Diencephalon (tissue), 1 donor: Measurements from ENCODE around the gene CHD8. TPM values are rescaled to one million over a fixed set of nuclear protein-coding genes. Genes with fewer than 3 reads are reported as not detected.

Experiments
- small RNA-seq: library from RNA; depleted of rRNA; stranded (forward); fragments of <200 nt; gene quantifications from one replicate; pipeline ENCODE3, GENCODE V24; 2014
- total RNA-seq: library from RNA; depleted of rRNA; stranded (reverse); fragments of >200 nt; gene quantifications from one replicate; pipeline ENCODE4 v1.2.3, GENCODE V29; 2014

Gene CHD8, protein sequence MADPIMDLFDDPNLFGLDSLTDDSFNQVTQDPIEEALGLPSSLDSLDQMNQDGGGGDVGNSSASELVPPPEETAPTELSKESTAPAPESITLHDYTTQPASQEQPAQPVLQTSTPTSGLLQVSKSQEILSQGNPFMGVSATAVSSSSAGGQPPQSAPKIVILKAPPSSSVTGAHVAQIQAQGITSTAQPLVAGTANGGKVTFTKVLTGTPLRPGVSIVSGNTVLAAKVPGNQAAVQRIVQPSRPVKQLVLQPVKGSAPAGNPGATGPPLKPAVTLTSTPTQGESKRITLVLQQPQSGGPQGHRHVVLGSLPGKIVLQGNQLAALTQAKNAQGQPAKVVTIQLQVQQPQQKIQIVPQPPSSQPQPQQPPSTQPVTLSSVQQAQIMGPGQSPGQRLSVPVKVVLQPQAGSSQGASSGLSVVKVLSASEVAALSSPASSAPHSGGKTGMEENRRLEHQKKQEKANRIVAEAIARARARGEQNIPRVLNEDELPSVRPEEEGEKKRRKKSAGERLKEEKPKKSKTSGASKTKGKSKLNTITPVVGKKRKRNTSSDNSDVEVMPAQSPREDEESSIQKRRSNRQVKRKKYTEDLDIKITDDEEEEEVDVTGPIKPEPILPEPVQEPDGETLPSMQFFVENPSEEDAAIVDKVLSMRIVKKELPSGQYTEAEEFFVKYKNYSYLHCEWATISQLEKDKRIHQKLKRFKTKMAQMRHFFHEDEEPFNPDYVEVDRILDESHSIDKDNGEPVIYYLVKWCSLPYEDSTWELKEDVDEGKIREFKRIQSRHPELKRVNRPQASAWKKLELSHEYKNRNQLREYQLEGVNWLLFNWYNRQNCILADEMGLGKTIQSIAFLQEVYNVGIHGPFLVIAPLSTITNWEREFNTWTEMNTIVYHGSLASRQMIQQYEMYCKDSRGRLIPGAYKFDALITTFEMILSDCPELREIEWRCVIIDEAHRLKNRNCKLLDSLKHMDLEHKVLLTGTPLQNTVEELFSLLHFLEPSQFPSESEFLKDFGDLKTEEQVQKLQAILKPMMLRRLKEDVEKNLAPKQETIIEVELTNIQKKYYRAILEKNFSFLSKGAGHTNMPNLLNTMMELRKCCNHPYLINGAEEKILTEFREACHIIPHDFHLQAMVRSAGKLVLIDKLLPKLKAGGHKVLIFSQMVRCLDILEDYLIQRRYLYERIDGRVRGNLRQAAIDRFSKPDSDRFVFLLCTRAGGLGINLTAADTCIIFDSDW (N-terminal part only)
- total RNA-seq: 81.7 TPM

DNA sequence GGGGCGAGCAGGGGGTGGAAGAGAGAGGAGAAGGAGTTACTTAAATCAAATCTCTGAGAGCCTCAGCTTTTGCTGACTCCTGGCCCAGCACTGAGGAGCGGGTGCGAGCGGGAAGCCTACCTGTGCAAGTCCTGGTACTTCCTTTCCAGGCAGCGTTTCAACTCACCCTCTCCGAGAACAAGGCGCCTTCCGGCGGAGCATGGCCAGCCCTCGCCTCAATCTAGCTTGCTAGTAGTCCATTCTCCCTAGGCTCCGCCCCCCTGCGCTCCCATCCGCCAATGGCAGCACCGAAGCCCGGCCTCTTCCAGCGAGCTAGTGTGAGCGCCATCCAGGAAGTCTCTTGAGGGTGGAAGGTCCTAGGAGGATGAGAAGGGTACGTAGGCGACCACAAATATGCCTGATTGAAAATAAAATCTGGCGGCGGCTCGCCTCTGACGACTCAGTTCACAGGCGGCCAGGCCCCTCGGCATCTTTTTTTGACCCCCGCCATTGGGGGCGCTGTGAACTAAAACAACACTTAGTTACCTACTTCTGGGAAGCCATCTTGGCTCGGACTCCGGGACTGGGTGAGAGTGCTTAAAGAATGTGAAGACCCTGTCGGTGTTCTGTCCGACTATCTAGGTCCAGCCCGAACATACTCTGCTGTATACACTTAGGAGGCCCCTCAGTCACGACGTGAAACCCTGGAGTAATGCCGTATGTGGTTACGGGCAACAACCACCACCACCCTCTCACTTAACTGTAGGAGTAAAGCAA is at the start of gene CHD8:
Gene CHD8, minus strand, starts transcription at position 212 of the 756 bp plus-strand sequence. CDS start 24,480 bp downstream, outside the sequence.

DNA sequence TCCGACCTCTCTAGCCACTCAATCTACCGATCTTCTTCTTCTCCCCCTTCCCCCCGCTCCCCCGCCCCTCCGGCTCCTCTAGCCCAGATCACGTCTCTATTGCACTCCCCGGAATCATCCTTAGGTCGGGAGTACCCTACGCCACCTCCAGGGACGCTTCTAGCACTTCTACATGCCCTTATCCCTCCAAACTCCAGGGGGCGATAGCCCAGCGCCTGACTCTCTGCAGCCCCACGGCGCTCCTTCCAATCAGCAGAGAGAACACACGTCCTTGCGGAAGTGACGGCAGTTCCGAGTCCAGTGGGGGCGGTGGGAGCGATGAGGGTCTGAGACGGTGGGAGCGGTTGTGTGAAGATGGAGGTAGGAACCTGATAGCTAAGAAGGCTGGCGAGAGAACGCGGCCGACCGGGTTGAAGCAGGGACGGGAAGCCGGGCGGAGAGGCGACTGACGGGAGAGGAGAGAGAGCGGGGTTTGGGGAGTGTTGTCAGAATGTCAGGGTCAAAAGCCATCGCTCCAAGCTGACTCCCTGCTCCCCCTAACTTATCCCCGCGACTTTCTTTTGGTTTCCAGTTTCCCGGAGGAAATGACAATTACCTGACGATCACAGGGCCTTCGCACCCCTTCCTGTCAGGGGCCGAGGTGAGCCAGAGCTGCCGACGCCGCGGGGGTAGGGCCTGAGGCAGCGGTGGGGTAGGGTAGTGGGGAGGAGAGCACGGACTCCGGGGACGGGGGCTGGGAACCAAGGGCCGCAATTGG is 21.2 kb upstream of the CHD8 start, which contains the start of the genes RAB2B and TOX4:
Gene RAB2B, minus strand, starts transcription at position 35 of the 757 bp plus-strand sequence. CDS start 87 bp downstream, outside the sequence.
Gene TOX4, plus strand, starts transcription at position 271 of the 757 bp plus-strand sequence. Its CDS starts 84 bp downstream, at position 355.

DNA sequence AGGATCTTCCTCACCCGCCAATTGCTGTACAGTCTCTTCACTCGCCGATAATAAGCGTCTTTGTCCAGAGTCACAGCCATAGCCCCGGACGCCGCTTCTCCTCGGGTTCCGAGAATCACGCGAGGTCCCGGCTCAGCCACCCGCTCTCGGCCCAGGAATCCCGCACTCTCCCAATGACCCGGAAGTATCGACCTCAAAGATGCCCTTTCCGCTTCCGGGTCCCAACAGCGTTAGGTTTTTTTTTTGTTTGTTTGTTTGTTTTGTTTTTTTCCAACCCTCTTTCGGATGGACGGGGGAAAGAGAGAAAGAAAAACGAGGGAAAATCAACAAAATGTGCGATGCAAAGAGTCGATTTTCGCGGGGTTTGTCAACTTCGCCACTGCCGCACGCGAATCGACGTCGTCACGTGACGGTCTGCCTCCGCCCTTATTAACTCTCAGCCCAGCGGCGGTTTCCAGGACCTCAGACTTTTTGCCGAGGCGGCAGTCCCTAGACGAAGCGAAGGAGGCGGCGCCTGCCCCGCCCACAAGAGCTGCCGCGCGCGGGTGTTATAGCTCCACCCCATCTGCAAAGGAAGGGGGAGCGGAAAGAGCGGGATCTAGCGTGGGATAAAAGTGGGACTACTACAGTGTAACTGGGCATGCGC is 72.0 kb downstream of the CHD8 start, which contains the start of gene SUPT16H:
Gene SUPT16H, minus strand, starts transcription at position 172 of the 646 bp plus-strand sequence. Its CDS starts 92 bp downstream, at position 80.

Small RNA genes lying within 50 kb of the gene (small RNA-seq; reads per million reads assigned to genes)
- gene RN7SL650P (not detected), gene SNORD8 (3,659 reads per million, percentile 100 among the genes with 10 or more reads in this experiment), gene SNORD9 (51.4 reads per million, percentile 96 among the genes with 10 or more reads in this experiment)

Other genes with a start within 250 kb of the CHD8 start
- gene HNRNPC, start 186.7 kb downstream of the CHD8 start, total RNA-seq: 559 TPM
- 0.69 TPM for gene RPGRIP1, start 176.0 kb downstream of the CHD8 start, total RNA-seq
- gene SUPT16H, start 72.1 kb downstream of the CHD8 start, total RNA-seq: 85.6 TPM
- gene RAB2B, start 20.8 kb upstream of the CHD8 start, total RNA-seq: 43.8 TPM
- 38.1 TPM for gene TOX4, start 21.1 kb upstream of the CHD8 start, total RNA-seq
- gene METTL3, start 55.2 kb upstream of the CHD8 start, total RNA-seq: 71.3 TPM
- 30.4 TPM for gene SALL2, start 70.2 kb upstream of the CHD8 start, total RNA-seq
- not detected for gene OR10G3, start 124.0 kb upstream of the CHD8 start, total RNA-seq
- gene OR10G2, start 178.8 kb upstream of the CHD8 start, total RNA-seq: not detected
- not detected for gene OR4E2, start 197.7 kb upstream of the CHD8 start, total RNA-seq
- not detected for gene OR4E1, start 217.7 kb upstream of the CHD8 start, total RNA-seq